HG03060 (cell line): ENCODE data around the gene EHBP1.
"Not testable (repeated sequence)": the region's sequence is repeated elsewhere in the genome, so short reads cannot be mapped to it uniquely, and the experiment has no call there.

Source experiments
- ATAC-seq: cut with Tn5 transposase; IDR thresholded peaks from one replicate; pipeline ENCODE4 v1.9.1; 2021; ENCODE audit warnings: low read depth, moderate number of reproducible peaks; ENCODE audit not compliant: unreplicated experiment

EHBP1 gene

DNA sequence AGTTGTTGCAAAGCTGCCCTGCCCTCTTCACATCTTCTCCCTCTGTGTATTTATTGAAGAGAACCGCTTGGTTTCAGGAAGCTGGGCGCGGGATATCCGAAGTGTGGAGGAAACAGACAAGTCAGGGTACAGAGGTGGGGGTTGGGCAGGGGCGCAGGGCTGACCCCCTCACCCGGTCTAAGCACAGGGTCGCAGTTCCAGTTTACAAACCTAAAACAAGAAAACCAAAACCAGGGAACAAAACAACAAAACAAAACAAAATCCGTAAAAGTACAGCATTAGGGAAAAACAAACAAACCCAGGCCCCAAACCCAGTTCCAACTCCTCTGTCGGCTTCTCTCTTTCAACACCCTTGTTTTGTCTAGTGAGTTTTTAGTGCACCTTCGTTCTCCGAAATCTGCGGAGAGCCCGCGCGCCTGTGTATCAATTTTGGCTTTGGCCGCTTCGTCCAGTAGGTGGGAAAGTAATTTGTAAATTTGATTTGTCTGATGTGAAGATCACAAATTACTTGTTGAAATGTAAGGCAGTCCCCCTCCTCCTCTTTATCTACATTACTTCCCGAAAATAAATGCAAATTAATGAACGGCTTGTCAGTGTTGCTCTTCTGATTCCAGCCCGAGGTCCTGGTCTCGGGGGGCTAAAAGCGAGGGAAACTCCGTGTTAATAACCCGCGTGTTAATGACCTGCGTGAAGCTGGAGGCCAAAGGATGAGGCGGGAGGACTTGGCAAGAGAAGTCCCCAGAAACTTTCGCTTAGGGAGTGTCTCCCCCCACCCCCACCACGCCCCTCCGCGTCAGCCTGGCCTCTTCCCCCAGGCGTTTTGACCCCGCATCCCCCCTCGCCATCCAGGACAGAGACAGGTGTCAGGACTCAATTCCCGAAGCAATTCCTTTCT, 352.0 kb downstream of the EHBP1 start:
- ATAC-seq, result no peak

DNA sequence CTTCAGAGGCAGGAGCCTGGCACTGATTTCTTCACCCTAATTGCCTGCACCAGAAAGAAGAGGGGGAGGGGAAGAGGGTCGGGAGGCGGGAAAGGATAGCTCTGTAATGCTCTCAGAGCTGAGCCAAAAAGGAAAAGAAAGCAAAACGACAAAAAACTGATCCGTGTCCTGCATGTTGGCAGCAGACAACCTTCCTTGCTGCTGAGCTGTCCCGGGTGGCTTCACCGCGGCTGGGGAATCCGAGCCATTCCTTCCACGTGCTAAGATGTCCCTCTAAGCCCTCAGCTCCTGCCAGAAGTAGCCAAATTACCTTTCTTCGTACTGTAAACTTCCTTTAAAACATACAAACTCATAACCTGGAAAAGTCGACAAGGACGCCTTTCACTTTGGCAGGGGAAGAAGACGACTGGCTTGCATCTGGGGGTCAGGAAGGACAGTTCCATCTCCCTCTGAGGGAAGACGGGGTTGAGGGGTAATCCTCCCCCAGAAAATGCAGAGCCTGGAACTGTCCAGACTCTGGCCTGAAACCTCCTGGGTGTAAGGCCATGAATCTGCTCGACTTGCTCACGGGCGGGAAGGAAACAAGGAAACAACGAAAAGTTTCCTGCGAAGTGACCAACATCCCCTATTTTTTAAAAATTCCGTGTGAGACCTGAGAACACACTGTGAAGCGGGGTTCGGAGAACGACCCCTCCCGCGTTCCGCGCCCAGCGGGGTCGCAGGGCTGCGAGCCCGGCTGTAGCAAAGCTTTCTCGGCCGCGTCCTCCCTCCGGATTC, 352.8 kb downstream of the EHBP1 start:
- ATAC-seq, result no peak

DNA sequence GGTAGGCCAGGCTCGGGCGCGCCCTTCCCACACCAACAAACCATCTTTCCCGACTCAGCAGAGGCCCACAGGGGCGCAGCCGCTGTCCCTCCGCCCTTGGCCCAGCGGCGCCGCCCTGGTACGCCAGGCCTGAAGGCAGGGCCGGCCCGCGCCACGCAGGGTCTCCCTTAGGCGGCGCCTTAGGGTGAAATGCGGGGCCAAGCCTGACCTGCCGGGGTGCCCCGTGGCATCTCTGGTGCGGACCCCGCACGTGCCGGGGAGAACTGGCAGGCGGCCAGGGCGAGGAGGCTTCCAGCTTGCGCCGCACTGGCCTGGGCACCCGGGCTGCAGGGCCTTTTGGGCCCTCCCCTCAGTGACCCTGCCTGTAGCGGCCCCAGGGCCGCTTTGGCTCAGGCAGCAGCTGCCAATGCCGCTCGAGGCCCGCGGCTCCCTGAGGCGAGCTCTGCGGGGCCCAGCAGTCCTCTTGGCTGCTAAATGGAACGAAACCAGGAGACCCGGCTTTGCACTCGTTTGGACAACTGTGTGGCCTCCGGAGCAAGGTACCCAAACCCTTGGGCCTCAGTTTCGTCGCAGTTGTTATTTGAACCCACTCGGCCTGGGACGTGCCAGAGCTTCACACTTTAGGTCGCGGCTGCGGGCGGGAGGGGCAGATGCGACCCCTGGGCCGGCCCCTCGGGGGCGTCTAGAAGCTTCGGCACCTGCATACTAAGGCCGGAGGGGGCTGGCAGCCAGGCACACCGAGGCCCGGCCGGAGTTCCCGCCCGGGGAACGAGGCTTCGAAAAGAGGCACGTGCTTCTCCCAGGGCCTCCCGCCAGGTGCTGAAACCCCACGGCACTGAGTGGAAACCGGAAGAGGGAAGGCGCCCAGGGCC, 353.6 kb downstream of the EHBP1 start:
- no peak for ATAC-seq

DNA sequence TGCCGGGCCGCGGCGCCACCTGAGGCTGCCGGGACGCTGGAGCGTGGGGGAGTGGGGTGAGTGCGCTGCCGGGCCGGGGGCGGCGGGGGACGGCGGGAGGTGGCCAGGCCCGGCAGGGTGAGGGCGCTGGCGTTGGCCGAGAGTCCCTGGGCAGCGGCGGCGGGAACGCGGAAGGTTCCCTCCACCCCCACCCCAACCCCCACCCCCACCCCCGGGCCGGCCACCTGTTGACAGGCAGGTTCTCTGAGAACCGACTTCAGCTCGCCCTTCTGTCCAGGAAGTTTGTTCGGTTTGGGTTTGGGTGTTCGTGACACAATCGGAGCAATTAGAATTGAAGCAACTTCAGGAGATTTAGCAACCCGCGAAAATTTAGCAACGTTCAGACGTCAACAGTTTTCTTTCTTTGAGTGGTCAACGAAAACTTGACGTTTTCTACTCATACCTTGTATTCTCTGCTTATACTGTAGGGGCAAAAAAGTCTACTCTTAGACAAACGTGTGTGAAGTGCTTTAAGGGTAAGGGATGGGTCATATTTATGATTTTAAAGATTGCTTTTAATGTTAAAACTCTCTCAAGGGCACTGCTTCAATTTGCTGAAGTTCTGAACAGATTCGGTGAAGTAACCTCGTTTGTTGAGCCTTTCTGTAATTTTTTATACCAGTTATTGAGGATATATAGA, 354.4 kb downstream of the EHBP1 start:
- ATAC-seq, result no peak

DNA sequence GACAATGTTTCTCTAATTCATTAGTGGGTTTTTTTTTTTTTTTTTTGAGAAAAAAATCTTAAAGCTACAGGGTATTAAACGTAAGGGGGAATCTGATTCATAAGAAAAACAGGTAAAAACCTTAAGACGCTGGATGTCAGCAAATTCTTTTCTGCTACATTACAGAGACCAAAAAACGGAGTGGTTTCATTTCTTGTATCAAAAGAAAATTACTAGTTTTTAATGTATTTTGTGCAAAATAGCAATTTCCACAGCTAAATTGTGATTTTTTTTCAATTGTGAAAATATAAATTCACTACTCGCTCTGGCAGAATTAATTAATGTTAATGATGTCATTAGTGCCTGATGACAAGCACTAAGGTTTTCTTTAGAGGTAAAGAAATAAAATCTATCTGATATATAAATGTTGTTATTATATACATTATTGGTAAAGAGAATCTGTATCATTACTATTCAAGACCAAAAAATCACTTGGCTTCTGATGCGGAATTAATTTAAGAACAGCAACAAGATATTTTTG, 355.0 kb downstream of the EHBP1 start:
- no peak for ATAC-seq

DNA sequence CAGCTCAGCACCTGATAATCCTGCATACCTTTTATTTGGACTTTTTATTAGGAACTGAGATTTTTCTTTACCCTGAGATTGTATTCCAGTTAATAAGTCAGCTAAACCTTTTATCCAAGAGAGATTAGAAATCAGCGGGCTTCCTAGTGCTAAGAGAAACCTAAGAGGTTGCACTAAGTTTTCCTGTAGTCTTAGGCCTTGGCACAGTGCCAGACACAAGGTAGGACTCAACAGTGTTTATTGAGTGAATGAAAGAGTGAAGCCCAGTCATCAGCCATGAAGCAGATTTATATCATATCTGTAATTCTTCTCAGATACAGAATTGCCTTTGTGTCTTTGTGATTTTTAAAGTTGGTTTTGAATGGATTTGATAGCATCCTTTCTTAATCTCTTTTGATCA, 358.7 kb downstream of the EHBP1 start:
- no peak for ATAC-seq

DNA sequence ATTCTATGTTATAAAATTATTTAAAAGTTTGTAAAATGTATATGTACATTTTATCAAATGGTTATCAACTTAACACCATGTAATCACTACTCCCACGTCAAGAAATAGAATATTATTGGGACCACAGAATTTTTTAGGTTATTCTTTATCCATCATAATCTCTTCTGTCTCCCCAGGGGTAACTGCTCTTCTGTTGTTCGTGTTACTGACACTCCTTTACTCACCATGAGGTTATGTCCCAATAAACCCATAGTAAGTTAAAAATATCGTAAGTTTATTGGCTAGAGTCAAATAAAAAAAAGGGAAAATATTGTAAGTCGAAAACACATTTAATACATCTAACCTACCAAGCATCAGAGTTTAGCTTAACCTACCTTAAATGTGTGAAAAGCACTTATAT, 359.1 kb downstream of the EHBP1 start:
- ATAC-seq, result no peak

DNA sequence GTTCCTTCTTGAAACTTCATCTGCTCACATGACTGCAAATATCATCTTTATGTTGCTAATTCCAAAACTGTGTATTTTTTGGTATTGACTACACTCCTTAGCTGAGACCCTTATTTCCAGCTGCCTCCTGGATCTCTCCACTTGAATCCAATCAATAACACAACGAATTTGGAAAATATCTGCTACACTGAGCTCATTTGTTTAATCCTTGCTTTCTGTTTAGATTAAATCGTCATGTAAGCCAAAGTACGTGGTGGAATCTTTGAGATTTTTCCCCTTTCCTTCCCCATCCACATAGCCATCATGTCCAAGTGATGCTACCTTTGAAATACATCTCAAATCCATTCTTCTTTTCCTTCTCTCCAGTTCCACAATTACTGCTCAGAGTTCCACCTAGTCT, 360.8 kb downstream of the EHBP1 start:
- ATAC-seq, result no peak

DNA sequence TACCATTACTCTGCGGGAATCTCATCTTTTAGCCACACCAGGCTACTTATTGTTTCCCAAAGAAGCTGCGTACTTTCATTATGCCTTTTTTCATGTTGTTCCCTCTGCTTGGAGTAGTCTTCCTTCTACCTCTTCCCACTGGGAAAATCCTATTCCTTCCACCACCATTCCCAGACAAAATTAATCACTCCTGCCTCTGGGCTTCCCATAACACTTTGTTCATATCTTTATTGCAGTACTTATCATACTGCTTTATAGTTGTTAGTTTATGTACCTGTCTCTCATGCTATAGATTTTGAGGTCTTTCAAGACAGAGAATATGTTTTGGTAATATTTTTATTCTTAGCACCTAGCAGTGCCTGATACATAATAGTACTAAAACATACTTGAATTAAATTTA, 361.3 kb downstream of the EHBP1 start:
- ATAC-seq, result no peak

DNA sequence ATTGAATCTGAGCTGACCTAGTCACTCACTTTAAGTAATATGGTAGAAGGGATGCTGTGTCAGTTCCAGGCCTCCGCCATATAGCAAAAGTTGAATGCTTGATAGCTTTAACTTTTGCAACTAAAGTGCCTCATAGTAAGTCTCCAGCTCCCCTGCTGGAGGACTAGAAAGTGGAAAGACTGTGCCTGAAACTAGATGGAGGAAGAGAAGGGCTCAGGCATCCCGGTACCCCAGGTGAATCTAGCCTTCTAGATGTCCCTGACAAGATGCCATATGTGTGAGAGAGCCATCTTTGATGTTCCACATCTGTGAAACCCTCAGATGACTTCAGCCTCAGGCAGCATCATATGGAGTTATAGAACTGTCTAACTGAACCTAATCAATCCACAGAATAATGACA, 366.2 kb downstream of the EHBP1 start:
- no peak for ATAC-seq

DNA sequence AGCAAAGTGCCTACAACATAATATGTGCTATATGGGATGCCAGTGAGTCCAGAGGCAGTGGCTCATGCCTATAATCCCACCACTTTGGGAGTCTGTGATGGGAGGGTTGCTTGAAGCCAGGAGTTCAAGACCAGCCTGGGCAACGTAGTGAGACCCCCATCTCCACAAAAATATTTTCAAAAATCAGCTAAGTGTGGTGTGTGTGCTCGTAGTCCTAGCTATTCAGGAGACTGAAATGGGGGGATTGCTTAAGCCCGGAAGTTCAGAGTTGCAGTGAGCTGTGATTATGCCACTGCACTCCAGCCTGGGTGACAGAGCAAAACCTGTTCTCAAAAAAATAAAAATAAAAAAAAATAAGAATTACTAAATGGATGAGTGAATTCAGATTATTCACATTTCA, 368.5 kb downstream of the EHBP1 start:
- ATAC-seq, result no peak

DNA sequence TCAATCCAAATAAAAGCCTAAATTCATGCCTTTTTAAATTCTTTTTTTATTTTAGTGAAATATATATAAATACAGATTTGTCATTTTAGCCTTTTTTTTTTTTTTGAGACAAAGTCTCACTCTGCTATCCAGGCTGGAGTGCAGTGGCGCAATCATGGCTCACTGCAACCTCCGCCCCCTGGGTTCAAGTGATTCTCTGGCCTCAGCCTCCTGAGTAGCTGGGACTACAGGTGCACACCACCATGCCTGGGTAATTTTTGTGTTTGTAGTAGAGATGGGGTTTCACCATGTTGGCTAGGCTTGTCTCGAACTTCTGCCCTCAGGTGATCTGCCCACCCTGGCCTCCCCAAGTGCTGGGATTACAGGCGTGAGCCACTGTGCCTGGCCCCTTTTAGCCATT, 368.9 kb downstream of the EHBP1 start:
- not testable (repeated sequence) for ATAC-seq

DNA sequence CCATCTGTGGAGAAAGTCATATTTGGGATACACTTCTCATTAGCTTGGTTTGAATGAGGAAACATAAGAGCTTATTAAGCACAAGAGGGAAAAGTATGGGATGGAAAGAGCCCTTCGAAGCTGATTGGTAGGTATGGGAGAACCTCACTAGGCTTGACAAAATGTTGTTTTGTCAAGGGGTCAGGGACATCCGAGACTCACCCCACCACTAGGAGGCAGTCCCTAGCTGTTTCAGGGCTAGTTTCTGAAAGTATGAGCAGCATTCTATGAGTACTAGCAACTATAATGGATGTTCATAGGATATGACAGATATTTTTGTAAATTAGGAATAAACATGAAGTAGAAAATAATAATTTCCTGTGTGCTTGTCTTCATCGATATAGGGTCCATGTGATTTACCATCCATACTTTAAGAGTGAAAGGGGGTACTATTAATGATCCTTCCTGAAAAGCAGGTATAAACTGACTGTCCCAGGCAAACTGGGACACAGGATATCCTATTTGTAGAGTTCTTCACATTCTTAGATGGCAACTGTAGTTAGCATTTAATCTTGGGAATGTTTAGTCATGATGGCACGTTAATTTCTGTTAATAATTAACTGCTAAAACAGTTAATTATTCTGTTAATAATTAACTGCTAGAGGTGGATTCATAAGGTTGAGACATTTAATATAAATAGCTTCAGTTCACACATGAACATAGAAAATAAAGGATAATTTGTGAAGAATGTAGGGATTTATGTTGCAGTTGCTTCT, 373.5 kb downstream of the EHBP1 start:
- no peak for ATAC-seq

DNA sequence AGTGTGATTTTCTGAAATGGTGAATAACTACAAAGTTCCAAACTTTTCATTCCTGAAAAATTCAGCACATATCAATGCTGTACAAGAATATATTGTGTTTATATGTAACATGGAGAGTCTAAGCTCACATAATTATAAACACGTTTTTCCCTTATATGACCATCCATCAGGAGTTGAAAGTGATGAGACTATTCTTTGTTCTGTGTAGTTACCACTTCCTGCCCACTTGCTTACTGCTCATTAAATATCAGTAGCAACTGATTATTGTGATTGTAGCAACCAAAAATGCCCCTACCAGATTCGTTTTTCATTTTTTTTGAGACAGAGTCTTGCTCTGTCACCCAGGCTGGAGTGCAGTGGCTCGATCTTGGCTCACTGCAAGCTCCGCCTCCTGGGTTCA, 375.9 kb downstream of the EHBP1 start:
- ATAC-seq, result no peak

DNA sequence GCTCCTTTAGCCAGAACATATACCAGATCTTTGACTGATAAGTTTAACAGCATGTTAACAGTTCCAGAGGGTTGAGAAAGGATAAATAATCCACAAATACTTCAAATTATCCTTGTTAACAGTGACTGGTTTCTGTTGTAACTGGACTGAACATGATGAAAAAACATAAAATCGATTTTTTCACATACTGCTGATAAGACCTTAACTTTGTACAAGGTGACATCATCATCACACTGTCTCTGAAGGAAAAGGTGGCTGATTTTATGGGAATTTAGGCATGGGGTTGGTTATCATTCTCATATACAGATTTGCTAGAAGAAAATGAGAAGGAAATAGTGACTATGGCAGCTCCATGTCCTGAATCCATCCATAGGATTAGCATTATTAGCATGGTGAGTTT, 381.2 kb downstream of the EHBP1 start:
- ATAC-seq, result no peak

DNA sequence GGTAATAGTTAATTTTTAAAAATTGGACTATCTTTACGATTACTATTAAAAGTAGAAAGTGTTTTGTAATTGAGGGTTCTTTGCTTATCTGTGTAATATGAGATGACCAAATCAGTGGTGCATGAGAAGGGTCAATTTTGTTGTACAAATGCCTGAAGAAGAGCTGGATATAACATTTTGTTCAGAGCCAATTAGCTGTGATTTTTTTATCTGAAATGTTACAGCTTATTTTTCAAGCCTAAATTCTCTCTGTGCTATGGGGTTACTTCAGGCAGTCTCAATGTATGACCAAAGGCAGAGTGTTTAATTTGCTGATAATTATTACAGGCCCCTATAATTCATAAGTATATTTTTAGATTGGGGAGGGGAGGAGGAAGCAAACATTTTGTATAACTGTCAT, 386.9 kb downstream of the EHBP1 start:
- no peak for ATAC-seq

DNA sequence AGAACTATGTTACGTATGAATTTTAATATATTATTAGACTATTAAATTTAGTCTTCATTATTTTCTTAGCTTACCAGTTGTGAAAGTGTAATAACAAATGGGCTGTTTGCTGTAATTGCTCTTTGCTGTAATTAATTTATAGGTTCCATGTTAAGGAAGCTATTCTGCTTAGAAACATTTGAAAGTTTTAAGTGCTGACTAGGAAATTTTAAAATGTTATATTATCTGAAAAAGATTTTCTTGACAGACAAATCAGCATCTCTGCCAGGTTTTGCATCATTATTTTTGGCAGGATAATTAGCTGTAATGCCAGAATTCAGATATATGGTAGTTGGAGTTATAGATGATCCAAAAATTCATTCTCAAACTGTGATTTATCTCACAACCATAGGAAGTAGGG, 387.3 kb downstream of the EHBP1 start:
- no peak for ATAC-seq

DNA sequence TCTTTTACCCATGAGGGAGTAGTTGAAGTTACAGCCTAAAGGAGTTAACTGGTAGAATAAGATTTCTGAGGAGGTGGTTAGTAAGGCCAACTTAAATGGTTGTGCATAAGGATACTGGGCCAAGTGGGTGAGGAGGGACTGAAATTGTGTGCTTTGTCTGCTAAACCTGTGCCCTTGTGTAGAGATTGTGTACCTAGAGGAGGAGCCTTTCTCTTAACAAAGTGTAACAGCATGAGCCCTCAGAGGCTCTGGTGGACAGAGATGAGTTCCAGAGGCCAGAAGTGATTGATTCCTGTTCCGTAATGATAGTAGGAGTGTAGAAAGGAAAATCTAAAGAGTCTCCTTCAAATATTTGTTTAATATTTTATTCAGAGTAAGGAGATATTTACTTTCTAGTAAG, 388.0 kb downstream of the EHBP1 start:
- no peak for ATAC-seq
